ENCODE measurements around the gene GAREM1. TPM values are rescaled to one million over a fixed set of nuclear protein-coding genes. Genes with fewer than 3 reads are reported as not detected.

The GAREM1 gene
- total RNA-seq, 1 donor from 2014 or later = 1.7 TPM

DNA sequence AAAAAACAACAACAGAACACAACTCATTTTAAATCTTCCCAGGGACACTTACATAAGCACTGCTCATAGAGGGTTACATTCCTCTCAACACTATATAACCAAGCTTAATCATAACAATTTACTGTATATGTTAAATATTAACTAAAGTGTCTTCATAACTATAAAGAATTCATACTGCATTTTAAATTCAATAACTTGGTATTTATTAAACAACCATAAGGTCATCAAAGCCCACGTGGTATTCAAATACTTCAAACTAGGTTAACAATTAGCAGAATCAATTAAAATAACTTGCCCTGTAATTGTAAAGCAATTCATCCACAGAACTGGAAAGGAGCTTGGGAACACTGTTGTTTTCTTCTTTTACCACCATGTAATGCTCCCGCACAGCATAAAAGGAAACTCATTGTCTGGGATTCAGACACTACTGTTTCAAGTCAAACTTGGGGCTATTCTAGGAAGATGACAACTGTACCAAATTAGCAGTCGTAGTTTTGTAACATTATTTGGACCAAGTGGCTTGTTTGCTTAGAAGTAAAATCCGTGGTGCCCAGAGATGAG, 10.4 kb downstream of the GAREM1 start:
- Mint-ChIP-seq H3K36me3 (ENCODE audit: unreplicated experiment) (no peaks in the 10 kb centered on the region), H3K4me1 (ENCODE audit: unreplicated experiment) (no peaks in the 10 kb centered on the region), H3K4me3 (ENCODE audit: unreplicated experiment) (no peak overlapping the region), H3K27me3 (ENCODE audit: unreplicated experiment) (peaks cover 7% of the 10 kb centered on the region), H3K9me3 (ENCODE audit: unreplicated experiment) (no peaks in the 10 kb centered on the region), H3K27ac (ENCODE audit: unreplicated experiment) (no peak overlapping the region)
- DNase-seq (ENCODE audit: extremely low spot score, unreplicated experiment) = no peak
- TF ChIP-seq, protein P1, sequence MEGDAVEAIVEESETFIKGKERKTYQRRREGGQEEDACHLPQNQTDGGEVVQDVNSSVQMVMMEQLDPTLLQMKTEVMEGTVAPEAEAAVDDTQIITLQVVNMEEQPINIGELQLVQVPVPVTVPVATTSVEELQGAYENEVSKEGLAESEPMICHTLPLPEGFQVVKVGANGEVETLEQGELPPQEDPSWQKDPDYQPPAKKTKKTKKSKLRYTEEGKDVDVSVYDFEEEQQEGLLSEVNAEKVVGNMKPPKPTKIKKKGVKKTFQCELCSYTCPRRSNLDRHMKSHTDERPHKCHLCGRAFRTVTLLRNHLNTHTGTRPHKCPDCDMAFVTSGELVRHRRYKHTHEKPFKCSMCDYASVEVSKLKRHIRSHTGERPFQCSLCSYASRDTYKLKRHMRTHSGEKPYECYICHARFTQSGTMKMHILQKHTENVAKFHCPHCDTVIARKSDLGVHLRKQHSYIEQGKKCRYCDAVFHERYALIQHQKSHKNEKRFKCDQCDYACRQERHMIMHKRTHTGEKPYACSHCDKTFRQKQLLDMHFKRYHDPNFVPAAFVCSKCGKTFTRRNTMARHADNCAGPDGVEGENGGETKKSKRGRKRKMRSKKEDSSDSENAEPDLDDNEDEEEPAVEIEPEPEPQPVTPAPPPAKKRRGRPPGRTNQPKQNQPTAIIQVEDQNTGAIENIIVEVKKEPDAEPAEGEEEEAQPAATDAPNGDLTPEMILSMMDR (IDR thresholded peaks at IDR 0.05) = no peak

DNA sequence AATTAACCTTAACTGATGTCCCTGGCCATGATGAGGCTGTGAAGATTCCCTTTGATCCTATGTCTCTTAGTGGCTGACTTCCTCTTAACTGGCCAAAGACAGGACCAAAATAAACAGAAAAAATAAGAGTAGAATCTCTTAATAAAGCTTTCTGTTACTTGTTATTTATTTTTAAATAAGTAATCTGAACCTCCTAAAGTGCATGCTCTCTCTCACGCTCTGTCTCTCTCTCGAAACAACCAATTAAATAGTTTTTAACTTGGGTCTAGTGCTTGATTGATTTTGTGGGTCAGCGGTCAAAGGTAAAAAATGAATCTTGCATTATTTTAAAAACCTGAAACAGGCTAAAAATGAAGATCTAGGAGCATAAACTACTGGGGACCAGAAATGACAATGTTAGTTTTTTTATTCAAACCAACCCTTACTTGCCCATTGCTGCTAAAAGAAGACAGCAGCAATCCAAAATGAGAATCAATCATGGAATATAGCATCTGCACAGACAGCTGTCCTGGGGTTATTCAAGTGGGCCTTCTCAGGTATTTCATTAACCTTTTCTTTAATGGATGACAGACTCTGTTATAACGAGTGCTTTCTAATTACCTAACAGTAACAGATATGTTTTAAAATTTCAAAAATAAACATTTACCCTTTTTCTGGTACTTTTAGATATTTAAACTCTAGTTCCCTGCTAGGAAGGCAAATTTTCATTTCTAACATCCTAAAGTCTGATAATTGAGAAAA, 11.2 kb downstream of the GAREM1 start:
- H3K4me3 Mint-ChIP-seq (ENCODE audit: unreplicated experiment) = no peak overlapping the region
- H3K4me1 Mint-ChIP-seq (ENCODE audit: unreplicated experiment) = no peaks in the 10 kb centered on the region
- TF ChIP-seq, protein P1 (IDR thresholded peaks at IDR 0.05) = no peak
- H3K36me3 Mint-ChIP-seq (ENCODE audit: unreplicated experiment) = no peaks in the 10 kb centered on the region
- no peak overlapping the region for H3K27ac Mint-ChIP-seq (ENCODE audit: unreplicated experiment)
- no peaks in the 10 kb centered on the region for H3K9me3 Mint-ChIP-seq (ENCODE audit: unreplicated experiment)
- no peak for DNase-seq (ENCODE audit: extremely low spot score, unreplicated experiment)
- peaks cover 7% of the 10 kb centered on the region for H3K27me3 Mint-ChIP-seq (ENCODE audit: unreplicated experiment)

DNA sequence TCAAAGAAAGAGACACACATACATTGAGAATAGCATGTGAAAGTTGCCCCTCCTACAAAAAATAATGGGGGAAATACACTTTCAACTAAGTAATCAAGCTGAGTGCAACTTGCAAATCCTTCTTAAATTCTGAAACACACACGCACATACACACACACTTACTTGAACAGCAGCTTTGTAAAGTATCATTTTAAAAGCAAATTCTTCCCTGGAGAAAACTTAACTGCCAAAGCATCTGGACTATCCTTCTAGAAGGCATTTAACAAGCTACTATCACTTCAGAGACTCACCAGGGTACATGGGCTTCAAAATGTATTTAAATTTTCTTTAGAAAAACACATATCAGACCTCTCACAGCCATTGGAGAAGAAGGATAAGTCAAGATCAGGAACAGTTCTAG, 15.3 kb downstream of the GAREM1 start:
- H3K27me3 Mint-ChIP-seq (ENCODE audit: unreplicated experiment) = peaks cover 7% of the 10 kb centered on the region
- no peaks in the 10 kb centered on the region for H3K36me3 Mint-ChIP-seq (ENCODE audit: unreplicated experiment)
- no peak overlapping the region for H3K27ac Mint-ChIP-seq (ENCODE audit: unreplicated experiment)
- no peak overlapping the region for H3K4me3 Mint-ChIP-seq (ENCODE audit: unreplicated experiment)
- H3K9me3 Mint-ChIP-seq (ENCODE audit: unreplicated experiment) = no peaks in the 10 kb centered on the region
- H3K4me1 Mint-ChIP-seq (ENCODE audit: unreplicated experiment) = no peaks in the 10 kb centered on the region
- no peak for DNase-seq (ENCODE audit: extremely low spot score, unreplicated experiment)
- TF ChIP-seq, protein P1 (IDR thresholded peaks at IDR 0.05) = no peak

DNA sequence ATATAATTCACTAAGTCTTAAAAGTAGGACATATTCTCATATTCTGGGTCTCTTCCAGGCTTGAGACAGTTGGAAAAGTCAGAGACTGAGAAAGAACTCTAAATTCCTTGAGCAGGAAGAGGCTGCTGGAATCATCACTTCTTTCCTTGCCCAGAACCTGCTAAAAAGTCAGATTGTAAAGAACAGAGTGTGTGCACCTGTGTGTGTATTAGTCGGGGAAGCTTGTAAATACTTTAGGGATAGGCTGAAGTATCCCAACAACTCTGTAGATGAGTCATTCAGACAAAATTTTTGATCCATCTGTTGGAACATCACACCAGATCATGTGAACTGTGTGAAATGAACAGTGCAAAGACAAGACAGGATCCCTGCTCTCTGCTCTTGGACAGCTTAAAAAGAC, 16.1 kb downstream of the GAREM1 start:
- H3K4me1 Mint-ChIP-seq (ENCODE audit: unreplicated experiment) = no peaks in the 10 kb centered on the region
- no peaks in the 10 kb centered on the region for H3K36me3 Mint-ChIP-seq (ENCODE audit: unreplicated experiment)
- no peak overlapping the region for H3K27ac Mint-ChIP-seq (ENCODE audit: unreplicated experiment)
- peaks cover 7% of the 10 kb centered on the region for H3K27me3 Mint-ChIP-seq (ENCODE audit: unreplicated experiment)
- H3K4me3 Mint-ChIP-seq (ENCODE audit: unreplicated experiment) = no peak overlapping the region
- H3K9me3 Mint-ChIP-seq (ENCODE audit: unreplicated experiment) = no peaks in the 10 kb centered on the region
- no peak for DNase-seq (ENCODE audit: extremely low spot score, unreplicated experiment)
- TF ChIP-seq, protein P1 (IDR thresholded peaks at IDR 0.05) = no peak

DNA sequence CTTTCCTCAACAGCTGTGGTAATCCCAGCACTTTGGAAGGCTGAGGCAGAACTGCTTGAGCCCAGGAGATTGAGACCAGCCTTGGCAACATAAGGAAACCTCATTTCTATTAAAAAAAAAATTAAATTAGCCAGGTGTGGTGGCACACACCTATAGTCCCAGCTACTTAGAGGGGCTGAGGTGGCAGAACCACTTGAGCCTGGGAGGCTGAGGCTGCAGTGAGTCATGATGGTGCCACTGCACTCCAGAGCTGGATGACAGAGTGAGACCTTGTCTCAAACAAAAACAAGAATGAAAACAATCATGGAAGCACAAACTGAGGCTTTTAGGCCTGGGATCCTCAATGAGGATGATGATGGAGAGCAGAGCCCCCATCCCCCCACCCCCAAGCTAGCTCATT, 19.8 kb downstream of the GAREM1 start:
- TF ChIP-seq, protein P1 (IDR thresholded peaks at IDR 0.05) = no peak
- Mint-ChIP-seq H3K27ac (ENCODE audit: unreplicated experiment) (no peak overlapping the region), H3K4me1 (ENCODE audit: unreplicated experiment) (no peaks in the 10 kb centered on the region), H3K9me3 (ENCODE audit: unreplicated experiment) (no peaks in the 10 kb centered on the region), H3K27me3 (ENCODE audit: unreplicated experiment) (no peaks in the 10 kb centered on the region), H3K36me3 (ENCODE audit: unreplicated experiment) (no peaks in the 10 kb centered on the region), H3K4me3 (ENCODE audit: unreplicated experiment) (no peak overlapping the region)
- no peak for DNase-seq (ENCODE audit: extremely low spot score, unreplicated experiment)
